ENCODE data around the gene IFT122.

DNA sequence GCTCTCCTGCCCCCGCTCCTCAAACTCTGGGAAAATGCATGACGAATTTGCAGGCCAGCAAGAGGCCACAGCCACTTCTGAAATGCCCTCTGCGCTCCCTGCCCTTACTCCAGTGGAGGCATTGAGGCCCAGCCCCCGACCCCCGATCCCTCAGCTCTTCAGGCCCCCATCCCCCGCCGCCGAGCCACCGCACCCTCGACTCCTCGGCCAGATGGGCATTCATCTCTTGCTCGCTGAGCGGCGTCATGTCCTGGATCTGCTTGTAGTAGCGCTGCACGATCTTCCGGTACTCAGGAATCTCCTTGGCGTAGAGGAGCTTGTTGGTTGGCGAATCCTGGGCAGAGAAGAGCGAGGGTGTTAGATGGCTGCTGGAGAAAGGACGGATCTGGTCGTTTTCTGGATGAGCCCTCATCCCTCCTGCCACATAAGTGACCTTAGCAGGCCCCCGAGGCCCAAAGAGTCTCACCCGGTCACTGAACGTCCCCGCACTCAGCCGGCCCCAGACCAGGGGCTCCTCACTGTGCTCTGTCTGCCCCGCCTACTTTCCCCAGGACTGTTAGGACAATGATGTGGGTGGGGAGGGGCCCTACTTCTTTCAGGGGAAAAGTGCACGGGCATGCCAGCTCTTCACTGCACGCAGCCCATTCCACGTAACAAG is 117.0 kb downstream of the IFT122 start:
- no peak for TF ChIP-seq ARNT (IDR thresholded peaks at IDR 0.05)
- no peak for TF ChIP-seq CTBP1 (IDR thresholded peaks at IDR 0.05; ENCODE audit: borderline replicate concordance)
- no peak for TF ChIP-seq SP1 (IDR thresholded peaks at IDR 0.05)
- no peak for TF ChIP-seq FOXM1 (IDR thresholded peaks at IDR 0.05; ENCODE audit: borderline replicate concordance)
- TF ChIP-seq HDGF (IDR thresholded peaks at IDR 0.05; ENCODE audit: borderline replicate concordance): no peak

All from HEK293T (cell line).